GM18520 (cell line): ENCODE results near the gene RFX7.

Experiments
- ATAC-seq: cut with Tn5 transposase; IDR thresholded peaks from one replicate; pipeline ENCODE4 v1.9.1; 2021; ENCODE audit not compliant: unreplicated experiment

RFX7 gene

DNA sequence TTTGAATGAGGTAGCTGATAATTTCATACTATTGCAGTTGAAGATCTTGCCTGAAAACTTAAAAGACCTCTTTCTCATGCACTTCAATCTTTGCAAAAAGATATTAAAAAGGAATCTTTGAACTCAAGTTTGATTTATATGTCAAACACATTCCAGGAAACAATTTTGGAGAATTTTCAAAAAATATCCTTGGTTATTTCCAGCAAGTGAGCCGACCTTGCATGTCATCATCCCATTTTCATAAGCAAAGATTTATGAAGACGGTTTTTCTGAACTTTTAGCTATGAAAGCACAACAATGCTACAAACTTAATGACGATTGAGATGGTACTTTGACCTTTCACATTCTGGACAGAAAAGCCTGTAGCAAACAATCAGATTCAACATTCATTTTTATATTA, 95.6 kb downstream of the RFX7 start:
- ATAC-seq = no peak

DNA sequence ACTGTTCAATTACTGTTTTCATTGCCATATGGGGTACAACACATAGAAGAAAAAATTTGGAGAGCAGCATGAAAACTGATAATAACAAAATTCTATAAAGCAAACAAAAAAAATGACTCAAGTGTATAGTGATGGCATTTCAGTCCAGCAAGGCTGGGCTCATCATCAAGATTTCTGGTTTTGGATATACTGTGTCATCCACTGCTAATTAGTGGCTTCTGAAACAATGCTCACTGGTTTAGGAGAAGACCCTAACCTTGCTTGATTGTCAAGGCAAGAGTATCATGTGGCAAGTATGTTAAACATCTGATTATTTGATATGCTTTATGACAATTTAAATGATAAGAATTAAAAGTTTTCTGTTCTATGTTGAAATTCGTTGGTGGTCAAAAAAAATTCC, 96.9 kb downstream of the RFX7 start:
- no peak for ATAC-seq

DNA sequence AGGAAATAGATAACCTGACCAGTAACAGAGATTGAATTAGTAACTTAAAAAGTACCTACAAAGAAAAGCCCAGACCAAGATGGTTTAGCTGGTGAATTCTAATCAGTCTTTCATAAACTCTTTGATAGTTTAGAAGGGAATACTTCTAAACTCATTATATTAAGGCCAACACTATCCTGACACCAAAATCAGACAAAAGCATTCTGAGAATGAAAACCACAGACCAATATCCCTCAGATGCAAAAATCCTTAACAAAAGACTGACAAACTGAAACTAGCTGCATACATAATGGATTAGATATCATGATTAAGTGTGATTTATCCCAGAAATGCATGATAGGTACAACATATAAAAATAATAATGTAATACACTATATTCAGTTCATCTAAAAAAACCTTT, 115.6 kb downstream of the RFX7 start:
- no peak for ATAC-seq

DNA sequence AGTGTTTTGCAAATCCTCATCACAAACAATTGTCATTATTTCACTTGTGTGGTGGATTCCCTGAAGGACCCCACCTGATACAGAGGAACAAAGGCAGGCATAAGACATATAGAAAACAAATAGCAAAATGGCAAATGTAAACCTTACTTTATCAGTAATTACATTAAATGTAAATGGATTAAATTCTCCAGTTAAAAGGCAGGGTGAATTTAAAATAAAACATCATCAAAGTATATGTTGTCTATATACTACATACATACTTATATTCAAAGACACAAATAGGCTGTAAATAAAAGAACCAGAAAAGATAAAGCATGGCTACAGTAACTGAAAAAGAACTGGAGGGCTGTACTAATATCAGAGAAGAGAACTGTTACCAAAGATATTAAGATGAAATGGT, 117.3 kb downstream of the RFX7 start:
- no peak for ATAC-seq

DNA sequence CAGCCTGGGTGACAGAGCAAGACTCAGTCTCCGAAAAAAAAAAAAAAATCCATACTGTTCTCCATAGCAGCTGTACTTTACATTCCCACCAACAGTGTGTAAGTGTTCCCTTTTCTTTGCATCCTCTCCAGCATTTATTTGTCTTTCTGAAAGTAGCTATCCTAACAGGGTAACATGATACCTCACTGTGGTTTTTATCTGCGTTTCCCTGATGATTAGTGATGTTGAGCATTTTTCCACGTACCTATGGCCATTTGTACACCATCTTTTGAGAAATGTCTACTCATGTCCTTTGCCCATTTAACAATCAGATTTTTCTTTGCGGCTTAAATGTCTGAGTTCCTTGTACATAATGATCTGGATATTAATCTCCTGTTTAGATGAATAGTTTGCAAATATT, 119.3 kb downstream of the RFX7 start:
- no peak for ATAC-seq

DNA sequence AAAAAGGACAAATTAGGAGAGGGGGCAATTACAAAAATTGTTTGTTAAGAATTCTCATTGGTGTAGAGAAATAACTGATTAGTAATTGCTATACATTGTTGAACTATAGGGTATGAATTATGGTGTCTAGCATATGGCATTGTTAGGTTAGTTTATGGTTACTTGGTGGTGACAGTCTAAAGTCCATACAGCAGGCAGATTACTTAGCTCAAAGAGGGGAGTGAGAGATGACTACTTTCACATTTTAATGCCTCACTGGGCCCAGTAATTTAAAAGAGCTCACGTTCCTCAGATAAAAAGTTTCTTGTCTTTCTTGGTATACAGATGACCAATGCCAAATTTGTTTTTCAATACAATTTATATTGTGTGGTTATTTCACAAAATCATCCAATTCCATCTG, 137.8 kb downstream of the RFX7 start:
- no peak for ATAC-seq

DNA sequence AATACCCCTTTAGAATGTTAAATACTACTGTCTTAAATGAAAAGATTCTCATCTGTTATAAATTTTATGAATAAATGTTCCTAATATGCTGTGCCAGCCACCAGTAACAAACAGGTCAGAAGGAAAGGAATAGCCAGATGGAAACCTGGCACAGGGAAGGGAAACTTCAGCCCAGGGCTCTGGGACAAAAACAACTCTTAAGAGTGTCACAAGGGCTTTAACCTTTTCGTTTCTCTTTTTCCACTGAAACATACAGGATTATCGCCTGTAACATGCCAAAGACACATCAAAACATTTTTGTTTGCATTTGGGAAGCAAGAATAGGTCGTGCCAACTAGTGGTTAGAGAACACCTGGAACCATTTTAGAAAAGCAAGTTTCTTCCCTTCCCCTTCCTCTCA, 141.2 kb downstream of the RFX7 start:
- ATAC-seq = no peak

DNA sequence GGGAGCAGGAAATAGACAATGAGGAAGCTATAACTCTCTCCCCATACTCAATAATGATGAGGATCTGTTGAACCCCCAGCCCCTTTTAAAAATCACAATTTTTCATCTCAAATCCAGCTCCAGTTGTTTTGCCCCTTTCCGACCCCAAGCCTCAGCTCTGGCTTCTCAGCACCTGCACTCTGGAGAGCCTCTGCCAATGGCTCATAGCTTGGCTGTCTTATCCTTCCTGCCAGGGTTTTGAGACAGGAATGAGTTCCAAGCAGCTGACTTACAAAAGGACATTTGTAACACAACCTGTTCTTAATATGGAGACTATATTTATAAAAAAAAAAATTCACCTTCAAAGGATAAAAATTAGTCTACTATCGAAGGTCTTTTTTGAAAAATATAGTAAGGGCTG, 144.4 kb downstream of the RFX7 start:
- no peak for ATAC-seq

DNA sequence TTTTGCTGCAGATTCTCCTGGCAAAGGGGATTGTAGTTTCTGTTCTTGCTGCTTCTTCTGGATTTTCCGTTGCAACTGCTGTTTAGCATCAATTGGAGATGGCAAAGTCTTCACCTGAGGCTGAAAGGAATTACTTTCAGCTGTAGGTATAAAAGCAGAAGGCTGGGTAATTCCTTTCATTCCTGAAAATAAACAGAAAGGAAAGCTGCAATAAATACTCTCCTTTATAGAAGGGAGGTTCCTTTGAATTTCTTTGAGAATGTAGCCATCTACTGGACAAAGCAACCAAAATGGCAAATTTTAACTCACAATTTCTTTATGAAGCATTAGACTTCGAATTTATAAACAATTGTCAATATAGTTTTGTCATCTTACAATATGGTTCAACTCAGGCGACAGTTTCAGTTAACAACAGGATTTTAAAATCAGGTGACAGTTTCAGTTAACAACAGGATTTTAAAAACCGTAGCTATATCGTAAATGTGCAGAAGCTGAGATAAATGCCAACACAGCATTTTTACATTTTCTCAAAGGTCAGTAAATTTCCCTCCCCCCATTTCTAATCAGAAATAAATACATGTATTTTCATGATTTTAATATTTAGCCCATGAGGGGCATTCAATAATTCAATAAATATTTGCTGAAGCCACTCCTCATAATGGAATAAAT, 145.3 kb downstream of the RFX7 start:
- no peak for ATAC-seq

DNA sequence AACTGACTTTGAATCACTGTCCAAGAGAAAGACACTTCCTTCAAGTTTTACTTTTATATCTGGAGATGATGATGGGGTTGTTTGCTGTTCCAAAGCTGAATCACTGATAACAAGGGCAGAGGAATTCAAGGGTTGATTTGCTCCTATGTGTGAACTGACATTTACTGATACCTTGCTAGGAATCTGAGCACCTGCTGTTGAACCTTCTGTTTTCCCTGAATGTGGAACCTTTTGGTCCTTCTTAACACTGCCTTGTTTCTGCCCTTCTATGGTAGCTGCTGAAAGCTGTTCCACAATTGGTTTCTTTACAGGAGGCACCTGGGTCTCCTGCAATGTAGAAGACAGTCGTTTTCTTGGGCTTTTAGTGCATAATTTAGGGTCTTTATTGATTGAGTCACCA, 148.3 kb downstream of the RFX7 start:
- ATAC-seq = no peak

DNA sequence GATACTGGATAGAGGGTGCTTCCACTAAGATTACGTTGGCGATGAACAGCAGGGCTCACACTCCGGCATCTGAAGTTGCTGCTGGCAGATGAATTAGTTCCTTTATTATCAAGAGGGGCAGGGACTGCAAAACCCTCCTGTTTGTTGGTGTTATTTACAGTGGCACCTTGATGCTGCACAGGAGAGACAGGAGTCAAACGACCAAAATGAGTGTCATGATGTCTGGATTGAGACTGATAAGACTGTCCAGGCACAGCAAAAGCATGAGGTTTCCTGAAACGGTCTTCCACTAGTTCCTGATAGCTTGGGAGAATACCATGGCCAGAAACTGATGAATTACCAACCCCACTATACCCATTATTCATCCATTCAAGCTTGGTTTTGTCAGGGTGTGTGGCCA, 149.5 kb downstream of the RFX7 start:
- no peak for ATAC-seq

DNA sequence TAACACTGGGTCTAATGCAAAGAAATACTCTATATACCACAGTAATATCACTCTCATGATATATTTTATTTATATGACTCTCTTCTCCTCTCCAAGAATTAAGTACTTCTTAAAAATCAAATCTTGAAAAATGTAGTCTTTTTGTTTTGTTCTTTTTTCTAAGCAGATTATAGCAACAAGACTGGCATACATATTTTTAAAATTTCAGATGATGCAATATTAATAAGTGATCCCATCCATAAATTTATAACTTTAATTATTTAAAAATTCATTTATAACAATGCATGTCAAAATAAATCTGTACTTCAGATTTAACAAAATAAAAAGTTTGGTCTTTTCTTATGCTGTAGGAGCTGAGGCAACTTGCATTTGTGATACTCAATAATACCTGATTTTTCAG, 155.3 kb downstream of the RFX7 start:
- no peak for ATAC-seq

DNA sequence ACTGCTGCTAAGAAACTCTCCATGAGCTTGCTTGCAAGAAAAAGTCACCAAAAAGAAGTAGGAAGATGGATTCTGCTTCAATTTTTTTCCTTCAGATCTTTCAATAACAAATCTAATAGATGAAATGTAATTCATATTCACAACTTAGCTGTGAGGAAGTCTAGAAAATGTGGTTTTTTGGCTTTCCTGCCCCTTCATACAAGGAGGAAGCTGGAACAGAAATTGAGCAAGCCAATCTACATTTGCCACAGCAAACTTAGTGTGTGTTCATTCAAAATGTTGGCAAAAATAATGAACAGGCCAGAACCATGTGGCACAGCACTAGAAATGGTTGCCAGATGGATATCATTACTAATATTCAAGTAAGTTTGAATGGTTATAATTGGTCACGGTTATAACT, 157.1 kb downstream of the RFX7 start:
- ATAC-seq = no peak

DNA sequence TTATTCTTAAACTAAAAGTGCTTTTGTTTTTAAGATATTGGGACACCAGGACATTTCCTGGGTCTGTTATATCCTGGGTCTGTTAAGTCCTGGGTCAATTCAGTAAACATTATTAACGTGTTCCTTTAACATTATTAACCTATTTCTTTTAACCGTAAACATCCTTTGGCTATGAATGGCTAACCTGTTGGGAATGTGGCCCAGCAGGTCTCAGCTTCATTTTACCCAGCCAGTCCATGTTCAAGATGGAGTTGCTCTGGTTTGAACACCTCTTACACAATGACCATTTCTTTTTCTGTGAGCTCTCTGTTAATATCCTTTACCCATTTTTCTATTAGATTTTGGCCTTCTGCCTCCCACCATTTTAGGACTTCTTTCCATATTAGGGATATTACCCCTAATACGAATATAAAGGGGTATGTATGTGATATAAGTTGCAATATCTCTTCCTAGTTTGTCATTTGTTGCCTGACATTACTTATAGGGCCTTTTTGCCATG, 161.4 kb downstream of the RFX7 start:
- no peak for ATAC-seq

DNA sequence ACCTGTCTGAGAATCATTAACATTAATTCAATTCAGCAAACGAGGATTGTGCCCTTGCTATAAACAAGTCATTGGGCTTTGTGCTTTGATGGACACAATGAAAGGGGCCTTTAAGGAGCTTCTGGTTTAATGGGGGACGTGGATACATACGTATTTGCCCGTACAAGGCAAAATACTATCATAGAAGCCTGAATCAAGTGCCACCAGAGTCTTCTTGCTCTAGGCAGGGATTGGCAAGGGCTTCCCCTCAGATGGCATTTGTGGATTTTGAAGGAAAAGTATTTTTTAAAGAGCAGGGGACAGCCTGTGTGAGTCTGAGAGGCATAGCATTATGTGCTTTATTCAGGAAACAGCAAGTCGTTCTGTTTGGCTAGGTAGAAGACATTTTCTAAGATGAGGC, 166.6 kb downstream of the RFX7 start:
- ATAC-seq = no peak

DNA sequence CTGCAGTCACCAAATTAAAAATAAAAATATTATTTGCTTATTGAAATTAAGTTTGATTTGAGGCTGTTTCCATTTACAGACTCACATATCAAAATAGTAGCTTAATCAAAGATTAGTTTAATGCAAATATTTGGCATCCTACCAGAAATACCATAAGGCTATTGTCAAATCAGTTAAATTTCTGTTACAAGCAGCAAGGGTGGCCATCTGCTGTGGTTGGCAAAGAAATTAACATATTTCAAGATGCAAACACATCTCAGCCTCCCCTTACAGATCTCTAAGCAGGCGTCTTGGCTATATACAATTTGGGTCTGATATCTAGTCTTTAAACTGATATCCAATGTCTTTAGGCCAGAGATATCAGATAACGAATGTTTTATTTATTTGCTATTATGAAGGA, 167.0 kb downstream of the RFX7 start:
- no peak for ATAC-seq

DNA sequence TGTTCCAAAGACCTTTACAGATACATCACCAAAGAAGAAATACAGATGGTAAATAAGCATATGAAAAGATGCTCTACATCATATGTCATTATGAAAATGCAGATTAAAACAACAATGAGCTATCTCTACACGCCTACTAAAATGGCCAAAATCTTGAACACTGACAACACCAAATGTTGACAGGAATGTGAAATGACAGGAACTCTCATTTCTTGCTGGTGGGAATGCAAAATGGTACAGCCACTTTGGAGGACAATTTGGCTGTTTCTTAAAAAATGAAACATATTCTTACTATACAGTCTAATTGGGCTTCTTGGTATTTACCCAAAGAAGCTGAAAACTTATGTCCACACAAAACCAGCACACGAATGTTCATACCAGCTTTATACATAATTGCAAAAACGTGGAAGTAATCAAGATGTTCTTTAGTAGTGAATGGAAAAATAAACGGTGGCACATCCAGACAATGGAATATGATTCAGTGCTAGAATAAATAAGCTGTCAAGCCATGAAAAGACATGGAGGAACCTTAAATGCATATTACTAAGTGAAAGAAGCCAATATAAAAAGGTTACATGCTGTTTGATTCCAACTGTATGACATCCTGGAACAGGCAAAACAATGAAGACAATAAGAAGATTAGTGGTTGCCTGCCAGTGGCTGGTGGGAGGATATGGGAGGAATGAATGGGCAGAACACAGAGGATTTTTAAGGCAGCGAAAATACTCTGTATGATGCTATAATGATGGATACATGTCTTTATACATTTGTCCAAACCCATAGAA, 169.0 kb downstream of the RFX7 start:
- no peak for ATAC-seq

DNA sequence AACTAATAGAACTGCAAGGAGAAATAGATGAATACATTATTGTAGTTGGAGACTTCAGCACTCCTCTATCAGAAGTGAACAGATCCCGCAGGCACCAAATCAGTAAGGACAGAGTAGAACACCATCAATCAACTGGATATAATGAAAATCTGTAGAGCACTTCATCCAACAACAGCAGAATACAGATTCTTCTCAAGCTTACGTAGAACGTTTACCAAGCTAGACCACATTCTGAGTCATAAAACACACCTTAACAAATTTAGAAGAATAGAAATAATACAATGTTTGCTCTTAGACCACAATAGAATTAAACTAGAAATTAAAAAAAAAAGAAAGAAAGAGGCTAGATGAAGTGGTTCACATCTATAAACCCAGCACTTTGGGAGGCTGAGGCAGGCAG, 179.5 kb downstream of the RFX7 start:
- no peak for ATAC-seq

DNA sequence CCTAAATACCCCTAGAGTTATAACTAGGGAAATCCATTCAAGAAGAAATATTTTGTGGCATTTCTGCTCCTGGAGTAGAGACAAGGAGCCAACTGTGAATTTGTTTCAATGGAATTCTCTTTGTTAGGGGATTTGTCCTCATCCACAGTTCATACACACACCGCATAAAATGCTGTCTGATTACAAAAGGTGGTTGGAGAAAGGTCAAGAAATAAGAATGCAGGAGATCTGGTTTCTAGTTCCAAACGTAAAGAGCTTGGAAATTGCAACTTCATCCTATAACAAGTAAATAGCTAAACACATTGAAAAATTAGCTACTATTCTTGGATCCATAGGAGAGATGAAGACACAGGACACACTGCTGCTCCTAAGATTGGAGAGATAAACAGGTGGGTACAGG, 184.0 kb downstream of the RFX7 start:
- no peak for ATAC-seq

DNA sequence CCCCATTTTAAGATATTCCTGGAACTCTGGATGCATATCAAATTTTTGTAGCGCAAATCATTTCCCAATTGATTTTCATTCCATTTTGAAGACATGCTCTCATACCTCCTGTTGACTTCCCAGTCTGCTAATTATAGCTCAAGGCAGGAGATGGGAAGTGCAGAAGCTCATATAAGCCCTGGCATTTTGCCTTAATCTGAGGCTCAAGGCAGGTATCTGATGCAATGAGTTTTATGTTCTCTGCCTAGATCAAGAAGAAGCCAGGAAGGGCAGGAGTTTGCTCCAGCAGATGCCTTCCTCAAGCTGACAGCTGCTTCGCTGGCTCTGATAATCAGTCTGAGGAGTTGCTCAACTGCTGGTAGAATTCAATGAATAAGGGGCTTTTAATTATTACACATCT, 184.7 kb downstream of the RFX7 start:
- no peak for ATAC-seq

DNA sequence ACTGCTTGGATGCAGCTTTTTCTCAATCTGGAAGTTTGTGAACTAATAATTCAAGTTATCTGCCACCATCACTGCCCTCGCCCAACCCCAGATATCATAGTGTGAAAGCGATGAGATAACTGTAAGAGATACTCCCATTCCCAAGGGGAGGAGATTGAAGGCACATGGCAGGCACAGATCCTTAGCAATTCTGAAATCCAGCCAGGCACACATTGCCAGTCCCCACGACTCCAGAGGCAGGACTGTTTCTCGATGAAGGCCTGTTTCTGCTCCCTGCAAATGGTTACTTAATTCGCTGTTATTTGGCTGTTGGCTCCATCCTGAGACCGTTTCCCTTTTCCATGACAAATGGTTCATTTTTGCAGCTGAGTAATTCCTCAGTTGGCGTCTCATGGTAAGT, 187.1 kb downstream of the RFX7 start:
- ATAC-seq = no peak

DNA sequence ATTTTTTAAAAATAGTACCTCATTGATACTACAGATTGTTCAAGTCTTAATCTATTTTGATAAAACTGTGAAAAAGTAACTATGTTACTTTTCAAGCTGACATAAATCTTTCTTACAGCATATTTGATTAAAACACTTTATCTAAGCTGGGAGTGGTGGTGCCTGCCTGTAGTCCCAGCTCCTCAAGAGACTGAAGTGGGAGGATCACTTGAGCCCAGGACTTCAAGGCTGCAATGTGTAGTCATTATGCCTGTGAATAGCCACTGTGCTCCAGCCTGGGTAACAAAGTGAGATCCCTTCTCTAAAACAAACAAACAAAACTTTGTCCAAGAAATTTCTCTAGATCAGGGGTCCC, 190.7 kb downstream of the RFX7 start:
- ATAC-seq = no peak
